Esophagus muscularis mucosa (tissue), 3 donors: ENCODE results near the gene SMO.

Experiments
- CTCF ChIP-seq, 3 experiments: fragments of 200-600 bp in 2 of 3; fragments of 450-650 bp in 1 of 3; sonication (generic) in 2 of 3; IDR thresholded peaks; one replicate each; pipeline ENCODE4 v1.5.1; 2017 to 2019; ENCODE audit warnings: antibody characterized with exemption in 3 of 3, mild to moderate bottlenecking in 2 of 3, moderate library complexity in 1 of 3
- POLR2A ChIP-seq: fragments of 450-650 bp; IDR thresholded peaks from one replicate; pipeline ENCODE4 v1.6.1; 2017; ENCODE audit warnings: antibody characterized with exemption, moderate library complexity, mild to moderate bottlenecking, low read depth
- POLR2AphosphoS5 ChIP-seq, 2 donors: sonication (generic); formaldehyde crosslinking; IDR thresholded peaks; one replicate each; pipeline ENCODE4 v1.6.1; 2017; ENCODE audit warnings: antibody characterized with exemption in 2 of 2

DNA sequence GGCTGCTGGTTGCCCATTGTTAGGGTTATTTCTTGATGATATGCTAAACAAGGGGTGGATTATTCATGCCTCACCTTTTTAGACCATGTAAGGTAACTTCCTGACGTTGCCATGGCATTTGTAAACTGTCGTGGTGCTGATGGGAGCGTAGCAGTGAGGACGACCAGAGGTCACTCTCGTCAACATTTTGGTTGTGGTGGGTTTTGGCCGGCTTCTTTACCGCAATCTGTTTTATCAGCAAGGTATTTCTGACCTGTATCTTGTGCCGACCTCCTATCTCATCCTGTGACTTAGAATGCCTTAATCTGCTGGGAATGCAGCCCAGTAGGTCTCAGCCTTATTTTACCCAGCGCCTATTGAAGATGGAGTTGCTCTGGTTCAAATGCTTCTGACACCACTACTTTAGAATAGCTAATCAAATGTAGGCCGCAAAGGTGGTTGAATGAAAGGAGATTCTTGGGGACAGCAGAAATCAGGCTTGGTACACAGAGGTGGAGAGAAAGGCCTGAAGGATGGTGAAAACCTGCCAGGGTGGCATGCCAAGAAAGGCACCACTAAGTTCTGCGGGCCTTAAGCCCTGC lies 17.9 kb upstream of the SMO start:
- TF ChIP-seq POLR2AphosphoS5 (IDR thresholded peaks at IDR 0.05) (no peak), CTCF (IDR thresholded peaks at IDR 0.05) (no peak), POLR2A (no peak)
